Mesendoderm (in vitro differentiated cells): ENCODE measurements around the gene SRSF6.
A peak's percentile ranks its signal among the peaks of the same experiment; 100 is the strongest.
"Not testable (repeated sequence)": the region's sequence is repeated elsewhere in the genome, so short reads cannot be mapped to it uniquely, and the experiment has no call there.

Experiments used
- DNase-seq: peaks from one replicate; pipeline ENCODE4 v3.0.0; 2013
- H2AK5ac ChIP-seq: 2 replicates; pipeline ENCODE4 v1.6.1; 2013; ENCODE audit warnings: low read length, inconsistent platforms
- H2BK120ac ChIP-seq: 2 replicates; pipeline ENCODE4 v1.6.1; 2013; ENCODE audit warnings: low read depth, mild to moderate bottlenecking, low read length, moderate library complexity, mixed read lengths
- H2BK15ac ChIP-seq: replicated peaks from 2 replicates; pipeline ENCODE4 v1.6.1; 2013; ENCODE audit warnings: low read depth, mild to moderate bottlenecking, moderate library complexity
- H2BK5ac ChIP-seq: 2 replicates; pipeline ENCODE4 v1.6.1; 2013; ENCODE audit warnings: low read length, inconsistent platforms
- H3K18ac ChIP-seq: 2 replicates; pipeline ENCODE4 v1.6.1; 2013; ENCODE audit warnings: mild to moderate bottlenecking, low read length, mixed read lengths
- H3K23ac ChIP-seq: one replicate; pipeline ENCODE4 v1.6.1; 2013; ENCODE audit warnings: low read length
- H3K27ac ChIP-seq: 2 replicates; pipeline ENCODE4 v1.5.1; 2013; ENCODE audit warnings: low read depth, mild to moderate bottlenecking, inconsistent platforms, low read length, moderate library complexity
- H3K27me3 ChIP-seq: 2 replicates; pipeline ENCODE4 v1.6.1; 2013; ENCODE audit warnings: low read length, control low read depth, mild to moderate bottlenecking, inconsistent platforms; ENCODE audit not compliant: insufficient read depth, poor library complexity
- H3K36me3 ChIP-seq: 2 replicates; pipeline ENCODE4 v1.6.1; 2013; ENCODE audit warnings: low read length, inconsistent platforms; ENCODE audit not compliant: control insufficient read depth, insufficient read depth
- H3K4ac ChIP-seq: one replicate; pipeline ENCODE4 v1.6.1; 2013; ENCODE audit warnings: low read depth, mild to moderate bottlenecking, low read length, moderate library complexity
- H3K4me1 ChIP-seq: 2 replicates; pipeline ENCODE4 v1.6.1; 2013; ENCODE audit warnings: low read depth, low read length, inconsistent platforms; ENCODE audit not compliant: control insufficient read depth
- H3K4me2 ChIP-seq: 2 replicates; pipeline ENCODE4 v1.6.1; 2013; ENCODE audit warnings: low read length
- H3K4me3 ChIP-seq: 2 replicates; pipeline ENCODE4 v1.5.1; 2013; ENCODE audit warnings: mild to moderate bottlenecking, low read length
- H3K56ac ChIP-seq: one replicate; pipeline ENCODE4 v1.6.1; 2013; ENCODE audit warnings: low read length
- H3K79me1 ChIP-seq: 2 replicates; pipeline ENCODE4 v1.6.1; 2013; ENCODE audit warnings: low read length, inconsistent platforms
- H3K79me2 ChIP-seq: 2 replicates; pipeline ENCODE4 v1.6.1; 2013; ENCODE audit warnings: mild to moderate bottlenecking, low read length; ENCODE audit not compliant: control insufficient read depth, insufficient read depth
- H3K9ac ChIP-seq: 2 replicates; pipeline ENCODE4 v1.6.1; 2013; ENCODE audit warnings: low read length, inconsistent platforms
- H4K5ac ChIP-seq: one replicate; pipeline ENCODE4 v1.6.1; 2013; ENCODE audit warnings: low read length
- H4K8ac ChIP-seq: one replicate; pipeline ENCODE4 v1.6.1; 2013; ENCODE audit warnings: low read depth, mild to moderate bottlenecking, control low read depth, low read length, moderate library complexity
- WGBS: extraction: QIAGEN DNeasy Blood & Tissue Kit; methylation state at CpG from one replicate; pipeline ENCODE4 v1.1.7; 2013; ENCODE audit warnings: low lambda C conversion rate, missing lambda C conversion rate; ENCODE audit not compliant: insufficient coverage; ENCODE audit errors: extremely low coverage; 5-methylcytosine and 5-hydroxymethylcytosine counted together

Gene SRSF6

GRCh38 chr20:43444107-43444506, 13.6 kb upstream of the SRSF6 start:
- Histone ChIP-seq H3K4me2 (no peak overlapping the region), H3K36me3 (no peaks in the 10 kb centered on the region), H3K23ac (no peak overlapping the region), H3K79me2 (no peaks in the 10 kb centered on the region), H3K4ac (no peak overlapping the region), H3K27ac (no peak overlapping the region), H3K79me1 (no peaks in the 10 kb centered on the region), H2AK5ac (no peak overlapping the region), H2BK15ac (no peak overlapping the region), H3K4me3 (no peak overlapping the region), H2BK120ac (no peak overlapping the region), H4K5ac (no peak overlapping the region), H3K9ac (no peak overlapping the region), H4K8ac (no peak overlapping the region), H3K27me3 (no peaks in the 10 kb centered on the region), H3K56ac (no peak overlapping the region), H2BK5ac (no peak overlapping the region), H3K18ac (no peak overlapping the region), H3K4me1 (no peaks in the 10 kb centered on the region)
- peak; percentile 43 for DNase-seq
- no CpG with 5 or more reads among the region's 9 CpGs for WGBS

- H3K79me2 ChIP-seq, result no peaks in the 10 kb centered on the region
- no peak overlapping the region for H4K5ac ChIP-seq
- H3K36me3 ChIP-seq, result no peaks in the 10 kb centered on the region
- no peak overlapping the region for H3K23ac ChIP-seq
- H3K4me2 ChIP-seq, result no peak overlapping the region
- H2AK5ac ChIP-seq, result no peak overlapping the region
- no peak overlapping the region for H3K27ac ChIP-seq
- H3K4me3 ChIP-seq, result no peak overlapping the region
- H3K79me1 ChIP-seq, result no peaks in the 10 kb centered on the region
- H3K27me3 ChIP-seq, result no peaks in the 10 kb centered on the region
- H3K4me1 ChIP-seq, result no peaks in the 10 kb centered on the region
- WGBS, result no CpG with 5 or more reads among the region's 6 CpGs
- no peak overlapping the region for H2BK120ac ChIP-seq
- H3K9ac ChIP-seq, result no peak overlapping the region
- no peak overlapping the region for H3K56ac ChIP-seq
- H4K8ac ChIP-seq, result no peak overlapping the region
- no peak overlapping the region for H3K18ac ChIP-seq
- no peak for DNase-seq
- no peak overlapping the region for H3K4ac ChIP-seq
- H2BK5ac ChIP-seq, result no peak overlapping the region
- no peak overlapping the region for H2BK15ac ChIP-seq
Measured at GRCh38 chr20:43446361-43446879, 11.3 kb upstream of the SRSF6 start.

GRCh38 chr20:43448431-43448747, 9.3 kb upstream of the SRSF6 start:
- H3K79me1 ChIP-seq, H3K27ac ChIP-seq, H3K4me1 ChIP-seq, H3K18ac ChIP-seq, H3K23ac ChIP-seq, H3K79me2 ChIP-seq, DNase-seq, H3K36me3 ChIP-seq, H2BK5ac ChIP-seq, H3K4ac ChIP-seq, H3K4me3 ChIP-seq, H3K27me3 ChIP-seq, H3K56ac ChIP-seq, H2BK120ac ChIP-seq, H3K9ac ChIP-seq, H2AK5ac ChIP-seq, H4K5ac ChIP-seq, H3K4me2 ChIP-seq, H4K8ac ChIP-seq, H2BK15ac ChIP-seq: not testable (repeated sequence)
- WGBS, result 20% methylated on average over 1 of the region's 4 CpGs

- WGBS, result no CpG with 5 or more reads among the region's 9 CpGs
- Histone ChIP-seq H3K27ac (no peak overlapping the region), H2AK5ac (no peak overlapping the region), H3K4ac (no peak overlapping the region), H3K56ac (no peak overlapping the region), H3K23ac (no peak overlapping the region), H3K79me1 (no peaks in the 10 kb centered on the region), H3K9ac (no peak overlapping the region), H3K4me3 (no peak overlapping the region), H2BK120ac (no peak overlapping the region), H3K4me2 (no peak overlapping the region), H3K36me3 (no peaks in the 10 kb centered on the region), H3K18ac (no peak overlapping the region), H4K8ac (no peak overlapping the region), H3K4me1 (no peaks in the 10 kb centered on the region), H2BK5ac (no peak overlapping the region), H2BK15ac (no peak overlapping the region), H3K79me2 (no peaks in the 10 kb centered on the region), H3K27me3 (no peaks in the 10 kb centered on the region), H4K5ac (no peak overlapping the region)
- peak; percentile 66 for DNase-seq
Measured at GRCh38 chr20:43448748-43449535, 8.8 kb upstream of the SRSF6 start.

GRCh38 chr20:43450841-43451799, 6.6 kb upstream of the SRSF6 start:
- H2BK5ac ChIP-seq, result no peak overlapping the region
- no peak overlapping the region for H3K23ac ChIP-seq
- H3K36me3 ChIP-seq, result no peaks in the 10 kb centered on the region
- no peak overlapping the region for H3K4me2 ChIP-seq
- no peak overlapping the region for H3K4ac ChIP-seq
- H2AK5ac ChIP-seq, result no peak overlapping the region
- no peak overlapping the region for H3K27ac ChIP-seq
- H4K8ac ChIP-seq, result no peak overlapping the region
- no peak for DNase-seq
- H3K18ac ChIP-seq, result no peak overlapping the region
- H3K9ac ChIP-seq, result no peak overlapping the region
- no CpG with 5 or more reads among the region's 14 CpGs for WGBS
- no peak overlapping the region for H2BK15ac ChIP-seq
- no peaks in the 10 kb centered on the region for H3K4me1 ChIP-seq
- H3K79me2 ChIP-seq, result no peaks in the 10 kb centered on the region
- H3K4me3 ChIP-seq, result no peak overlapping the region
- no peaks in the 10 kb centered on the region for H3K27me3 ChIP-seq
- H3K79me1 ChIP-seq, result no peaks in the 10 kb centered on the region
- H4K5ac ChIP-seq, result no peak overlapping the region
- H2BK120ac ChIP-seq, result no peak overlapping the region
- no peak overlapping the region for H3K56ac ChIP-seq
